Measurements from ENCODE around the gene CCDC60.
"Not testable (repeated sequence)": the region's sequence is repeated elsewhere in the genome, so short reads cannot be mapped to it uniquely, and the experiment has no call there.

CCDC60 gene

GRCh38 chr12:119340578-119340977, 6.0 kb downstream of the CCDC60 start:
- DNase-seq: no peak

- no peak for DNase-seq
Measured at GRCh38 chr12:119341020-119341419, 6.5 kb downstream of the CCDC60 start.

GRCh38 chr12:119341988-119342387, 7.5 kb downstream of the CCDC60 start:
- no peak for DNase-seq

GRCh38 chr12:119343130-119343529, 8.6 kb downstream of the CCDC60 start:
- DNase-seq: no peak

GRCh38 chr12:119354172-119354571, 19.6 kb downstream of the CCDC60 start:
- DNase-seq: peak; percentile 95

GRCh38 chr12:119360366-119360765, 25.8 kb downstream of the CCDC60 start:
- DNase-seq: not testable (repeated sequence)

GRCh38 chr12:119363037-119363436, 28.5 kb downstream of the CCDC60 start:
- DNase-seq: peak; percentile 89

GRCh38 chr12:119363490-119363889, 29.0 kb downstream of the CCDC60 start:
- DNase-seq: peak; percentile 70

- no peak for DNase-seq
Measured at GRCh38 chr12:119365451-119365850, 30.9 kb downstream of the CCDC60 start.

- DNase-seq: no peak
Measured at GRCh38 chr12:119366007-119366406, 31.5 kb downstream of the CCDC60 start.

GRCh38 chr12:119369161-119369560, 34.6 kb downstream of the CCDC60 start:
- DNase-seq: no peak

GRCh38 chr12:119369907-119370546, 35.5 kb downstream of the CCDC60 start:
- DNase-seq: peak; percentile 97

GRCh38 chr12:119372540-119372939, 38.0 kb downstream of the CCDC60 start:
- DNase-seq: peak; percentile 51

GRCh38 chr12:119373001-119373400, 38.5 kb downstream of the CCDC60 start:
- no peak for DNase-seq

GRCh38 chr12:119373666-119374065, 39.1 kb downstream of the CCDC60 start:
- DNase-seq: no peak

- no peak for DNase-seq
Measured at GRCh38 chr12:119374635-119375034, 40.1 kb downstream of the CCDC60 start.

GRCh38 chr12:119375075-119375882, 40.8 kb downstream of the CCDC60 start:
- no peak for DNase-seq

GRCh38 chr12:119375883-119376190, 41.3 kb downstream of the CCDC60 start:
- no peak for DNase-seq

GRCh38 chr12:119378903-119379302, 44.4 kb downstream of the CCDC60 start:
- no peak for DNase-seq

GRCh38 chr12:119381471-119382235, 47.1 kb downstream of the CCDC60 start:
- no peak for DNase-seq

- no peak for DNase-seq
Measured at GRCh38 chr12:119383206-119383605, 48.7 kb downstream of the CCDC60 start.

- DNase-seq: no peak
Measured at GRCh38 chr12:119384340-119384739, 49.8 kb downstream of the CCDC60 start.

GRCh38 chr12:119385659-119386058, 51.1 kb downstream of the CCDC60 start:
- no peak for DNase-seq

GRCh38 chr12:119389687-119390086, 55.2 kb downstream of the CCDC60 start:
- no peak for DNase-seq
